GM18951 (cell line): ENCODE measurements around the gene KLHL9.

Experiments used
- POLR2A ChIP-seq: IDR thresholded peaks from 4 replicates; pipeline ENCODE4 v1.6.1; 2011; ENCODE audit warnings: mild to moderate bottlenecking; ENCODE audit not compliant: insufficient read length, insufficient read depth; ENCODE audit errors: extremely low read depth
- in situ Hi-C: fragments of 300-500 bp; cut with MboI; formaldehyde crosslinking; loops from one replicate; pipeline ENCODE4 v1.12.0; 2022; ENCODE audit warnings: low sequenced_read_pairs, mixed read lengths, inconsistent platforms; ENCODE audit not compliant: unreplicated experiment

The KLHL9 gene

GRCh38 chr9:21294904-21295538 lies 40.2 kb downstream of the KLHL9 start:
- in situ Hi-C loops = no loop called here
- TF ChIP-seq POLR2A = no peak

- TF ChIP-seq POLR2A = no peak
Observed at GRCh38 chr9:21294364-21294774, 40.8 kb downstream of the KLHL9 start.

GRCh38 chr9:21289848-21290247 lies 45.4 kb downstream of the KLHL9 start:
- in situ Hi-C loops = no loop called here
- no peak for TF ChIP-seq POLR2A

More at GRCh38 chr9:21294364-21294774, 40.8 kb downstream of the KLHL9 start:
- in situ Hi-C loops = no loop called here

GRCh38 chr9:21287280-21287679 lies 47.9 kb downstream of the KLHL9 start:
- no peak for TF ChIP-seq POLR2A
- in situ Hi-C loops = no loop called here

- in situ Hi-C loops = no loop called here
- TF ChIP-seq POLR2A = no peak
Observed at GRCh38 chr9:21286659-21287058, 48.5 kb downstream of the KLHL9 start.

GRCh38 chr9:21286099-21286498 lies 49.1 kb downstream of the KLHL9 start:
- no peak for TF ChIP-seq POLR2A
- in situ Hi-C loops = no loop called here

GRCh38 chr9:21281275-21281674 lies 53.9 kb downstream of the KLHL9 start:
- no peak for TF ChIP-seq POLR2A
- in situ Hi-C loops = no loop called here
